Cardiac septum (tissue), 1 donor: Measurements from ENCODE around the gene OSBPL3. TPM values are rescaled to one million over a fixed set of nuclear protein-coding genes. Genes with fewer than 3 reads are reported as not detected.

Source experiments
- DNase-seq: peaks from one replicate; pipeline ENCODE4 v3.0.0-alpha.2; 2020; ENCODE audit warnings: low spot score
- intact Hi-C: fragments of 100-400 bp; cut with DNase I; formaldehyde crosslinking; loops from one replicate; pipeline ENCODE4 v1.14.0; 2022
- total RNA-seq: library from RNA; stranded (reverse); fragmentation: NEBNext Ultra II Directional; extraction: Animal tissue kit (Norgen Biotek cat#: 25700); gene quantifications from one replicate; pipeline ENCODE4 v1.2.1, GENCODE V29; 2021
- donor health status: DM: no; HTN: no; CAD: no.

OSBPL3 gene
- total RNA-seq, 1 donor from 2014 or later = 2.4 TPM

DNA sequence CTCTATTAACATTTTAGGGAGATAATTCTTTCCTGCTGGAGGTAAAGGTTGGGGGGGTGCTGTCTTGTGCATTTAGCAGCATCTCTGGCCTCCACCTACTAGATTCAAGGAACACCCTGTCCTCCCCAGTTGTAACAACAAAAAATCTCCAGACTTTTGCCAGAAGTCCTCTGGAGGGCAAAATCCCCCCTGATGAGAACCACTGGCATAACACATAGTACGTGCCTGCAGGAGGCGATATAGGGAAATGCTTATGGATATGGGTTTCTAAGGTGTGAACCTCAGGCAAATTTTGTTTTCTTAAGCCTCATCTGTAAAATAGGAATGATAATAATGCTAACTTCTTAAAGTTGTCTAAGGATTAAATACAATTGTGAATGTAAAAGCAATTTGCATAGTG is 2.9 kb upstream of the OSBPL3 start:
- no peak for DNase-seq
- intact Hi-C loops = loop anchor here (5.0 kb wide), 2 partner anchors 44 to 89 kb away; no protein-coding TSS in a partner anchor

DNA sequence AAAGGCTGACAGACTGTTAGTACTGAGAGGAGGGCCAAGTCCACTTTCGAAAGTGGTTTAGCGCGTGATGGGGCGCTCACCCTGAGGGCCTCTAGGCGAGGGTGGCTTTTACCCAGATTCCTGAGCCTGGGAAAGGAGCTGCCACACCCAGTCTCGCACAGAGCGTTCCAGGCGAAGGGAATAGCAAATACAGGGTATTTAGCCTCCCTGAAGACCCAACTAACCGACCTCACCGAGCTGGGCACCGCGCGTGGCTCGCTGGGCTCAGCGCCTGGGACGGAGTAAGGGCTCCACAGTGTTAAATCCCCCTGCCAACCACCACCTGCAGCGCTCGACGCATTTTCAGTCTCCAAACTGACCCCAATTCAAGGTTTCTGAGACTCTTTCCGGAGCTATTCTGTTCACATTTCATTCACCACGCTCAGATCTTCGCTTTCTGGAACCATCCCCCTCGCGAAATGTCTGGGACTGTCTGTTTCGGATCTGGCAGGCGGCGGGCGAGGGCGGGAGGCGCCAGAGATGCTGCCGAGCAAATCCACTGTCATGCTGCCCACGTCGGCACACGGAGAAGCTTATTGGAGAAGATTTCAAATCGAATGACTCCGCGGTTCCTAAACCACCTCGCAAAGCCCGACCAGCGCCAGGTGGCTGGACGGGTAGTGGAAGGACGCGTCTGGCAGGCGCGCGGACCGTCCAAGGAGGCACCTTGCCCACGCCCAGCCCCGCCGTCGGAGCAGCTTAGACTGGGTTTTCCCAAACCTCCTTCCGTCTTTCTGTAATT is 1.4 kb upstream of the OSBPL3 start:
- peak; percentile 78 for DNase-seq
- intact Hi-C loops = loop anchor here (5.0 kb wide), 2 partner anchors 46 to 91 kb away; no protein-coding TSS in a partner anchor

DNA sequence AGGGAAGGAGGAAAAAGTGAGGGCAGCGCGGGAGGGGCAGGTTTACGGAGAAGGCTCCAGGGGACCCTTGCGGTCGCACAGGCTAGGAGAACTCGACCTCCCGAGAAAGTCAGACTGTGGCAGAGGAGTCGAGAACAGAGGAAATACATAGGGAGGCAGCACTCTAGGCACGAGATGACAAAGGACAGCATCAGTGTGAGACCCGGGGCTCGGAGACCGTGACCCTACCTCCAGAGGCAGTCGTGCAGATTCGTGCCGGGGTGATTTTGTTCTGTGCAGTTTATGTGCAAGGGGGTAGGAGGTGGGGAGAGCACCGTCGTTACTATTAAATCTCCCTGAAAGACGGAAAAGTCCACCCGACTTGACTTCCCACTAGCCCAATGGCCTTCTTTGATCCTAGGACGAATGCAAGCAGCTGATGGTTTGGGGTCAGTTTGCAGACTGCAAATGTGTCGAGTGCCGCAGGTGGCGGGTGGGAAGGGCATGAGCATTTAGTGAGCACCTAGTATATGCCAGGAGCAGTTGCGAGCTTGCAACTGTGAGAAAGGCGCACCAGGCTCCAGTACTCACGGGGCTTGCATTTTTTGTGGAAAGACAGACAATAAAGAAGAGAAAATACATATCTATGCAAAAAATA is 674 bp upstream of the OSBPL3 start:
- intact Hi-C loops = loop anchor here (5.0 kb wide), 2 partner anchors 47 to 92 kb away; no protein-coding TSS in a partner anchor

DNA sequence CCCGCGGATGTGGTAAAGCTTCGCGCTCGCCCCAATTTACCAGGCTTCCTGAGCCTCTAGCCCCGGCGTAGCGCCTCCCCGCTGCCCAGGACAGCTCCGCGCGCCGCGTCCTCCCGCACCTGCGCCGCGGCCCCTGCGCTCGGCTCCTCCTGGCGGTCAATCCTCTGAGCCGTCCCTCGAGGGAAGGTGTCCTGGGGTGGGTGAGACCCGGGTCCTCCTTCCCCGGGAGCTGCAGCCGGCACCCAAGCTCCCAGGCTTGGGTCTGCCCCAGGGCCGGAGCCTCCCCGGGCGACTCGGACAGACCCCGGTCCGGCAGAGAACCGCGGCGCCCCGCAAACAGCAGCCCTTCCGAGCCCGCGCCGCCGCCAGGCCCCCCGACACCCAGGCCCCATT is 512 bp downstream of the OSBPL3 start:
- DNase-seq = no peak
- intact Hi-C loops = loop anchor here (2.0 kb wide), 1 partner anchor 159 kb away; no protein-coding TSS in a partner anchor

More for the DNA sequence above, 674 bp upstream of the OSBPL3 start:
- no peak for DNase-seq

DNA sequence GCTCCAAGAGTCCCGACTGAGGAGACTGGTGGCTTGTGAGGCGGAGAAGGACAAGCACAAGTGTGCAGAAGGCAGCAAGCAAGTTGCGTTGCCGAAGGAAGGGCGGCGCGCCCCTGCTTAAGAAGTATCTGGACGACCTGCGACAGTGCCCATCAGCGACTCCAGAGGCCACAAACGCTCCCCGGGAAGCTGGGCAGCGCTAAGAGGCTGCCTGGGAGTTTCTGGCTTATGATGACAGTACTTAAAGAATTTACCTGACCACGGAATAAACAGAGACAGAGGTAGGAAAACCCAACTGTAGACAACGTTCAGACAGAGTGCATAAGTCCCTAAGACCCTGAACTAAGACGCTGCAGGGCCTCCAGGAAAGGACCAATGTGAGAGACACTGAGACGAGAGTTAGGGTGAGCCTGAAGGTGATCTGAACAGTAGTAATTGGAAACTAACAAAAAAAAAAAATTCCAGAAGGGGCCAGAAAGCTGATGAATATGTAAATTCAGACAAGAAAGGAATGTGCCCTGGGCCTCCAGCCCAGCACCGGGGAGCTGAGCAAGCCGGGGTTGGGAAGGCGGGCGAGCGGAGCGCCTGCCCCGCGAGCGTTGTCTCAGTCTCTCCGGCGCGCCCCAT is 1.0 kb downstream of the OSBPL3 start:
- intact Hi-C loops = loop anchor here (2.0 kb wide), 1 partner anchor 158 kb away; no protein-coding TSS in a partner anchor
- no peak for DNase-seq

DNA sequence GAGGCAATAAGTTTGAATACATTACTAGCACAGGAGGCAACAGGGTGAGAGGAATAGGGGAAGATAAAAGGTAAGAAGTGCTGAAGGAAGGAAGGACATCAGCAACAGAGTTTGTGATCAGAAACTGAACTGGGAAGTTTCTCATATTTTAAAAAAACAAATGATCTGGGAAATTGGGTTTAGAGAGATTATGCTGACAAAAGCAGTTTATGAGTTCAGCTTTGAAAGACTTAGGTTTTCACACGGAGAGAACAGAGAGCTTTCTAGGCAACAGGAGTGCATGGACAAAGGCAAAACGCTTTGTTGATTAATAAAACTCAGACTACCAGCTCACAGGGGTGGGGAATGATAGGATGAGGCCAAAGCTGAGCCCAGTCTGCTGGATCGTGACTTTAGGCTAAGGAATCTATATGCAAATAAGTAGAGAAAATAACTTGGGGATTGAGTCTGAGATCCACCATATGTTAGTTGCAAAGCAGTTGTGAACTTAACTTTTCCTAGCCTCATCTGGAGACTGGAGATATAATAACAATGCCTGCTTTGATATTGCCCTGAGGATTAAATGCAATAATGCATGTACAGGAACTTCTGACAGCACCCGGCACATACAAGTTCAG is 4.2 kb downstream of the OSBPL3 start:
- no peak for DNase-seq
- intact Hi-C loops = no loop called here

DNA sequence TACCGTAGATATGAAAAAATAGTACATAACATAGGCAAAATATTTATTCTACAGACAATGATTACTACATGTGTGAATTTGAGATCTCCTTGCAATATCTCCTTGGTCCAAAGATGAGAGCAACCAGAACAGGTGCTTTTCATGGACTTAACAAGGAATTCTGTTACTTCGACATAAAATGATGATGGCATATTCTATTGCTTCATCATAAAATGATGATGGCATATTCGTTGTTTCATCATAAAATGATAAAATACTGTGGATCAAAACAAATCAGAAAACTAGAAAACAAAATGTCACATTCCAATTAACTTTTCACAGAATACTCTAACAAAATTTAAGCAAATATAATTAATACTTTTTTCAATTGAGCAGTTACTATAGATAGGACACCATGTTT is 4.8 kb downstream of the OSBPL3 start:
- intact Hi-C loops = no loop called here
- DNase-seq = no peak

DNA sequence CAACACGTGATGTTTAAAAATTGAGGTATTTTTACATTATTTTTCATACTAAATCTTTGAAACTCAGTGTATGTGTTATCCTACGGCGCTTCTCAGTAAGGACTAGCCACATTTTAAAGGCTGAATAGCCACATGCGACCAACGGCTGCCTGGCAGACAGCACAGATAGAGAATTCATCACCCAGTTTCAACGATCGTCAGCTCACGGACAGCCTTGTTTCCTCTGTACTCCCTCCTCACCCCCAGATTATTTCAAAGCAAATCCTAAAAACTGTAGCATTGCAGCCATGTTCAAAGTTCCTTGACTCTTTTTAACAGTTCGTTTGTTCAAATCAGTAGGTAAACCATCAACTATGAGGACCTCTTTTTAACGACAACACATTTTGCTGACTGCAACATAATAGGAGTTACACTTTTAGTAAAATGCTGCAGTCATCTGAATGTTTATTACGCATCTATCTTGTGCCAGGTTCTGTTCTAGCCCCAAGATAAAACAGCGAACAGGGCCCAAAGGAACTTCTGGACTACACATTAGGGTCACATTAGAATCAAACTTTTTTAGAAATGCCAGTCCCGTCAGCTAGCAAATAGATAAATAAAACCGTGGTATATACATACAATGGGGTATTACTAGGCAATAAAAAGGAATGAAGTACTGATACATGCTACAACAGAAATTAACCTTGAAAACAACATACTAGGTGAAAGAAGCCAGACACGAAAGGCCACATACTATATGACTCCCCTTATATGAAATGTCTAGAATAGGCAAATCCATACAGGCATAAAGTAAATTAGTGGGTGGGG is 5.7 kb downstream of the OSBPL3 start:
- intact Hi-C loops = no loop called here
- no peak for DNase-seq

DNA sequence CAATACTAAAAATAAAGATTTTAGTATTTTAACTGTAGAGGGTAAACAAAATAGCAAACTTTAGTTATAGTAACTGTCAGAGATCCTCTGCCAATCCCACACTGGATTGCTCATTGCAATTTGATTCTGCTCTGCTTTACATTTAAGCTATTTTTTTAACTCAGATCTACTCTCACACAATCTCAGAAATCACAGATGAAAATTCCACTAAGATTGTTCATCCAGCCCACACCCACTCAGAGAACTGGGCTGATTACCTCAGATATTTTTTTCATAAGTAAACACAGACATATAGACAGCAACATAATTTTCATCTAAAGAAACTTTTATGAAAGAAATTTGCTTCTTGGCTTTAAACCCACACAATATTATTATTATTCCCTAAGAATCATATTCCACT is 7.0 kb downstream of the OSBPL3 start:
- no peak for DNase-seq
- intact Hi-C loops = no loop called here

DNA sequence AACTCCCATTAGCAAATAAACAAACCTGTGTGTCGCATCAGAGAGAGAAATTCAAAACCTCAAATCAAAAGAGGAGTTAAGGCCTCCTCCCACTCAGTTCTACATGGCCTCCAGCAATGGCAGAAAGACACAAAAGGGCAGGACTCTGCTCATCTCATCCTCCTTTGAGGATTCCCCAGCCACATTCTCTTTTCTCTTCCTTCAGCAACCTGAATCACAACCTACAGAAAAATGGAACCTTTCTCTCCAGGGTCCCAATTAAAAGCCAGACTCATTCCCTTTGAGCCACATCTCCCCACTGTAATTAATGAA is 7.9 kb downstream of the OSBPL3 start:
- DNase-seq = no peak
- intact Hi-C loops = no loop called here

DNA sequence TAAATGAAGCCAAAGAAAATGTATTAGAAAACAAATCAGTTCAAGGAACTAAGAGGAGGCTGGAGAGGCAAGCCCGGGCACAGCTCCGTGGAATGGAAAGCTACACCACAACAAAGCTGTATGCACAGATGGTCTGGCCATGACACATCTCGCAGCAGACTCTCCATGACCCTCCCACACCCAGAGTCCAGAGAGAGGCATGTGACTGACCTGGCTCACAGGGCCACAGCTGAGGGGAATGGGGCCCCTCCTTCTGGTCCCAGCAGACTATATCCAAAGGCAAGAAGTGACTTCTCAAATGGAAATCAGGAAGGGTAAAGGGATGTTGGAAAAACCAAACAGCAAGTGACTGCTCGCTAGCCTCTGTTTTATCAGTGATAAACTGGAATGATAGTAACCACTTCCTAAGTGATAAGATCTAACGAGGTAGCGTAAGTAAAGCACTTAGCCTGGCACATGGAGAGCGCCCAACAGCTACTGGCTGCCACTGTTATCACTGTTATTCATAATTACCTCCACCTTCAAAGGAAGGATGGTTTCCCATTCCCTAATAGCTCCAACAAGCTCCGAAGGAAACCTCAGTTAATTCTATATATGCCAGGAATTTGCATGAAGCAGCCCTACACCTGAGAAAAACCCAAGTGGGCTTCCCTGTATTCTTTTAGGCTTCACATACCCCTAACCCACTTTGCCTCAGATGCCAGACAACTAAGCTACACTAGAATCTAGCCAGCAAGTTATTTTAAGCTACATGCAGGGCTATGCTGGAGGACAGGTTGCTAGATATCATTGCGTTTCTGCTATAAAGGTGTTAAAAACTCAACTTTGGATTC is 8.4 kb downstream of the OSBPL3 start:
- intact Hi-C loops = no loop called here
- DNase-seq = no peak

DNA sequence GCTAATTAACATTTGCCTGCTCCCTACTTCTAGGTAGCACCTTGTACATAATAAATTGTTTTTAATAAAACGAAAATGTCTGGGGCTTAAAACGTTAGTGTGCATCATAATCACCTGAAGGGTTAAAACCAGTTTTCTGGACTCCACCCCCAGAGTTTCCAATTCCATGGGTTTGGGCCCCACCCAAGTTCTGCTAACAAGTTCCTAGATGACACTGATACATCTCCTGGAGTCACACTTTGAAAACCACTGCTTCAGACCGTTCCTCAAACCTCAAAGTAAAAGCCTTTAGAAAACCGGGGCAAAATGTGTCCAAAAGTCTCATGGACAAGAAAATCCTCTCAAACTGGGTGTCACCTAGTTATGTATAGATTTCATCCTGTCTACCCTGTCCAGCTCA is 9.3 kb downstream of the OSBPL3 start:
- intact Hi-C loops = no loop called here
- no peak for DNase-seq

DNA sequence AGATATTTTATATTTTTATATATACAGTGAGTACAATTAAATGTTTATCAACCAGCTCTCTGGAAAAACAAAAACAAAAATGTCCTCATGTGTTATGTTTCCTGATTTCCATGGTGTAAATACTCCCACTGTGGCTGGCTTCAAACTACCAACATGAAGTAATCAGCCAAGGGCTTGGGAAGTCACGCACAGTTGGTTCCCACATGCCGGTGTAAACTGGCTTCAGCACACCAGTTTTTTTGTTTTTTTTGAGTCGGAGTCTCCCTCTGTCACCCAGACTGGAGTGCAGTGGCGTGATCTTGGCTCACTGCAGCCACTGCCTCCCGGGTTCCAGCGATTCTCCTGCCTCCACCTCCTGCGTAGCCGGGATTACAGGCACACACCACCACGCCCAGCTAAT is 11.8 kb downstream of the OSBPL3 start:
- DNase-seq = no peak
- intact Hi-C loops = no loop called here

DNA sequence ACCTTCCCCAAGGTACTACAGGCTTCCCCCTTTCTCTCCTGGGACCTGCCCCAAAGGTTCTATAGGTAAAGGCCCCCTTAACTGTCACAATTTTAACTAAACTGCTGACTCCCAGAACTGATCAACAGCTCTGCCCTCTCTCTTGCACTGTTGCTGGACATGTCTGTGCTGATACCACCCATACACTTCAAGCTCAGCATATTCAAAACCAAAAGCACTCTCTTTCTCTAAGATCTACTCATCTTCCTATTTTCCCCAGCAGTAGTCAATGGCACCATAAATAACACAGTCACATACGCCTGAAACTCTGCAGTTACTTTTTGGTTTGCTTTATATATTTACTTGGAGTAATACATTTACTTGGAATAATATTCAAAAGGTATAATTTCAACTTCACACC is 12.3 kb downstream of the OSBPL3 start:
- no peak for DNase-seq
- intact Hi-C loops = no loop called here

DNA sequence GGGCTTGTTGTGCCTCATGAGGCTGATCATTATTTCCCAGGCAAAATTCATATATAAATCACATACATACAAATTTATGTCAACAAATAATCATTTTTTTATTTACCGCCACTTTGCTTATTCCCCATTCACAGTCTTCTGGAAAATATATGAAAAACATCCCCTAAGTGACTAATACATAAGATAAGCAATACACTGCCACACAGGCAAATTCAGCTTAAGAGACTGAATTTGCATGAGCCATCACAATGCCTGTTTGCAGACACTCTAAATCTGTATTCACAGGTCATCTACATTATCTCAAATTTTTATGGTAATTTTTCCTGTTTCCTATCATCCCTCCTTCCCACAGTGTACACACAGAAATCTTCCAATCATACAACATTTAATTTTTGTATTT is 13.2 kb downstream of the OSBPL3 start:
- DNase-seq = no peak
- intact Hi-C loops = no loop called here

DNA sequence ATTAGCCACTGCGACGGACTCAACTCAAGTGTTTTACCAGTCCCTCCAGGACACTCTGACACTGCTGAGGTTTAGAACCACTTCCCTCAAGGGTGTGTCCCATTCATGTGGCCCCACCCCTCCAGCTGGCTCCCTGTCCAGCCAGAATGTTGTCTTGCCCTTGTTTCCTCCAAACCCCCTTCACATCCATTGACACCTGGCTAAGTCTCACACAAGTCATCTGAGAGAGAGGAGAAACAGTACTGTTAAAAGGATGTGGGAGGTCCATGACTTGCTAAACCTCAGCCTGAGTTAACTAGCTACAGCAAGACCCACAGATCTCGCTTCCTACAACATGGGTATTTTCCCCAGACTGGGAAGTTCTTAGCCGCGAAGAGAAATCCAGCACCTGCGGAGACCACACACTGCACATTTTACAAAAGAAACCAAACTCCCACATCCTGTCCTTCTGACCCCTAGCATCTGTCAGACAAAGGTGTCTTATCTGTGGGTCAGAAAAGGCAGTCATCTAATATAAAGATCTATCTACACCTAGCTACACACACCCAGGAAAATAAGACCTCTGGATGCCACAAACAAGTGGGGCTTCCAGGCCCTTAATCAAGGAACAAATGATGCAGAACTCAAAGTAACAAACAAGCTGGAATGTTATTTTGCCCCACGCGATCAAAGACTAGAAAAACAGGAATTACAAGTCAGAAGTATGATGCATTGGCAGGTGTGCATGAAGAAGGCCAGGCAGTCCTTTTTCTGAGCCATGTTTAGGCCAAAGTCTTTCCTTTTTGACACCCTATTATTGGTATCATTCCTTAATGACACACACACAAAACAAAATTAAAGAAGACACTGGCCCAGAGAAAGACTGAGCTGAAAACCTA is 13.9 kb downstream of the OSBPL3 start:
- no peak for DNase-seq
- intact Hi-C loops = no loop called here

DNA sequence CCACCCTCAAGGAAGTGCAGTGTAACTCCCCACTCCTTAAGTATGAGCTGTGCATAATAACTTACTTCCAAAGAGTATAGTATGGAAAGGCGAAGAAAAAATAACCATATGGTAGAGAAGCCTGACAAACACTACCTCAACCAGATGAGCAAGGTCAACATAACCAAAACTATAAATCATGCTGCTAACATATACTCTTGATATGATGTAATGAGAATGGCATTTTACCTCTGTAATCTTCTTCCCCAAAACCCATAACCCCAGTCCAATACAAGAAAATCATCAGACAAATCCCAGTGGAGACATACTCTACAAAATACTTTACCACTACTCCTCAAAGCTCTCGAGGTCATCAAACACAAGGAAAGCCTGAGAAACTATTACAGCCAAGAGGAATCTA is 15.8 kb downstream of the OSBPL3 start:
- DNase-seq = no peak
- intact Hi-C loops = no loop called here

DNA sequence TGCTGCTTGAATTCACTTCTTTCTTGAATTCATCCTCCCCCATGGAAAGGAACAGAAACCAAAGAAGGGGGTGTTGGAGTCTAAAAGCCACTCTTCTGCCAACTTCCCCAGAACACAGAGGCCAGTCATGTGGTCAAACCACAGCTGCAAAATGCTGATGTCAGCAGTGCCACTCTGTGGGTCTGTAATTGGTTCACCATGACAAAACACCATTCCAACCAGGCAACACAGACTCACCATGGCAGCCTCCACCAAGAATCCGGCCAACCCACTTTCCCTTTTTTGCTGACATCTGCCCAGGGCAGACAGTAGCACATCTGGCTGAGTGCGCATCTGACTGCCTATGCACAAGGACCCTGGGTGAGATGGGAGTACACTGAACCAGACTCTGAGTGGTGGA is 16.8 kb downstream of the OSBPL3 start:
- intact Hi-C loops = no loop called here
- no peak for DNase-seq
